Chondrocyte (in vitro differentiated cells): ENCODE data around the gene CBLB. TPM values are rescaled to one million over a fixed set of nuclear protein-coding genes. Genes with fewer than 3 reads are reported as not detected.

Source experiments
- DNase-seq: peaks from one replicate; pipeline ENCODE4 v3.0.0; 2021; ENCODE audit warnings: mixed read lengths, low spot score
- H3K27ac Mint-ChIP-seq: one replicate; pipeline ENCODE4 v1.8.0; 2021; ENCODE audit warnings: mild to moderate bottlenecking, moderate library complexity, mixed read lengths; ENCODE audit not compliant: unreplicated experiment
- H3K27me3 Mint-ChIP-seq: 2 replicates; pipeline ENCODE4 v1.8.0; 2021; ENCODE audit warnings: low read depth, mixed read lengths
- H3K36me3 Mint-ChIP-seq: 2 replicates; pipeline ENCODE4 v1.8.0; 2021; ENCODE audit warnings: low read depth, mixed read lengths
- H3K4me1 Mint-ChIP-seq: 2 replicates; pipeline ENCODE4 v1.8.0; 2021; ENCODE audit warnings: low read depth, mild to moderate bottlenecking, mixed read lengths
- H3K4me3 Mint-ChIP-seq: one replicate; pipeline ENCODE4 v1.8.0; 2021; ENCODE audit warnings: mild to moderate bottlenecking, moderate library complexity, mixed read lengths; ENCODE audit not compliant: unreplicated experiment
- H3K9me3 Mint-ChIP-seq: 2 replicates; pipeline ENCODE4 v1.8.0; 2021; ENCODE audit warnings: low read depth, mixed read lengths
- CTCF ChIP-seq: fragments of 200-600 bp; sonication (generic); IDR thresholded peaks from 2 replicates; pipeline ENCODE4 v1.5.0; 2021; ENCODE audit warnings: antibody characterized with exemption, mild to moderate bottlenecking, moderate library complexity
- total RNA-seq: library from RNA; stranded (reverse); gene quantifications from 3 replicates; pipeline ENCODE4 v1.2.1, GENCODE V29; 2021

CBLB gene
- total RNA-seq, 1 donor from 2014 or later: 25.0 TPM

GRCh38 chr3:105615814-105616213 is 253.0 kb downstream of the CBLB start:
- Mint-ChIP-seq H3K27me3 (no peaks in the 10 kb centered on the region), H3K4me1 (peaks cover 19% of the 10 kb centered on the region), H3K27ac (no peak overlapping the region), H3K4me3 (no peak overlapping the region), H3K36me3 (no peaks in the 10 kb centered on the region), H3K9me3 (no peaks in the 10 kb centered on the region)
- DNase-seq: no peak
- no peak for TF ChIP-seq CTCF

- H3K36me3 Mint-ChIP-seq: no peaks in the 10 kb centered on the region
- no peak for DNase-seq
- no peaks in the 10 kb centered on the region for H3K9me3 Mint-ChIP-seq
- peaks cover 19% of the 10 kb centered on the region for H3K4me1 Mint-ChIP-seq
- H3K27me3 Mint-ChIP-seq: no peaks in the 10 kb centered on the region
- no peak overlapping the region for H3K4me3 Mint-ChIP-seq
- TF ChIP-seq CTCF: no peak
- H3K27ac Mint-ChIP-seq: peak overlapping the region; percentile 57
Observed at GRCh38 chr3:105614288-105615030, 254.4 kb downstream of the CBLB start.

GRCh38 chr3:105613120-105613519 is 255.7 kb downstream of the CBLB start:
- H3K4me1 Mint-ChIP-seq: peaks cover 14% of the 10 kb centered on the region
- H3K27me3 Mint-ChIP-seq: no peaks in the 10 kb centered on the region
- no peaks in the 10 kb centered on the region for H3K36me3 Mint-ChIP-seq
- H3K4me3 Mint-ChIP-seq: no peak overlapping the region
- H3K27ac Mint-ChIP-seq: no peak overlapping the region
- no peaks in the 10 kb centered on the region for H3K9me3 Mint-ChIP-seq
- no peak for DNase-seq
- no peak for TF ChIP-seq CTCF

GRCh38 chr3:105611304-105612192 is 257.3 kb downstream of the CBLB start:
- Mint-ChIP-seq H3K27ac (no peak overlapping the region), H3K27me3 (no peaks in the 10 kb centered on the region), H3K9me3 (no peaks in the 10 kb centered on the region), H3K4me1 (peaks cover 6% of the 10 kb centered on the region), H3K36me3 (no peaks in the 10 kb centered on the region), H3K4me3 (no peak overlapping the region)
- no peak for TF ChIP-seq CTCF
- DNase-seq: no peak

GRCh38 chr3:105610473-105610872 is 258.3 kb downstream of the CBLB start:
- Mint-ChIP-seq H3K9me3 (no peaks in the 10 kb centered on the region), H3K36me3 (no peaks in the 10 kb centered on the region), H3K4me1 (peaks cover 8% of the 10 kb centered on the region), H3K27ac (no peak overlapping the region), H3K4me3 (no peak overlapping the region), H3K27me3 (no peaks in the 10 kb centered on the region)
- DNase-seq: no peak
- no peak for TF ChIP-seq CTCF
